SJSA1 (cell line): ENCODE data around the gene SPAG6. TPM values are rescaled to one million over a fixed set of nuclear protein-coding genes. Genes with fewer than 3 reads are reported as not detected.

Experiments
- DNase-seq, 2 experiments: peaks; one replicate each; pipeline ENCODE4 v3.0.0-alpha.2; 2015 to 2020; ENCODE audit warnings: low spot score in 2 of 2, low read depth in 1 of 2
- H3K27ac ChIP-seq: fragments of 250-450 bp; sonication (Bioruptor Pico); 2 replicates; pipeline ENCODE4 v1.5.1; 2020; ENCODE audit warnings: mild to moderate bottlenecking, moderate library complexity
- H3K27me3 ChIP-seq: fragments of 250-450 bp; sonication (Bioruptor Pico); replicated peaks from 2 replicates; pipeline ENCODE4 v1.5.1; 2020; ENCODE audit warnings: mild to moderate bottlenecking, moderate library complexity
- H3K36me3 ChIP-seq: fragments of 250-450 bp; sonication (Bioruptor Pico); 2 replicates; pipeline ENCODE4 v1.5.1; 2020; ENCODE audit warnings: mild to moderate bottlenecking
- H3K4me1 ChIP-seq: fragments of 250-450 bp; sonication (Bioruptor Pico); replicated peaks from 2 replicates; pipeline ENCODE4 v1.6.1; 2021; ENCODE audit warnings: mild to moderate bottlenecking
- H3K4me3 ChIP-seq: fragments of 250-450 bp; sonication (Bioruptor Pico); 2 replicates; pipeline ENCODE4 v1.5.1; 2020; ENCODE audit warnings: mild to moderate bottlenecking
- H3K9me3 ChIP-seq: fragments of 250-450 bp; sonication (Bioruptor Pico); replicated peaks from 2 replicates; pipeline ENCODE4 v1.5.1; 2020; ENCODE audit warnings: mild to moderate bottlenecking
- total RNA-seq: library from RNA; depleted of rRNA; stranded (reverse); fragments of >200 nt; shearing (Covaris generic); gene quantifications from 2 replicates; pipeline ENCODE4 v1.2.3, GENCODE V29; 2014; rRNA removed

Gene SPAG6
- total RNA-seq, 1 experiment from 2014 or later = not detected

- Histone ChIP-seq H3K4me3 (no peak overlapping the region), H3K27me3 (no peaks in the 10 kb centered on the region), H3K27ac (no peak overlapping the region), H3K4me1 (no peaks in the 10 kb centered on the region), H3K36me3 (no peaks in the 10 kb centered on the region), H3K9me3 (no peaks in the 10 kb centered on the region)
- DNase-seq = no peak
Measured at GRCh38 chr10:22460531-22461403, 115.5 kb downstream of the SPAG6 start.

- no peaks in the 10 kb centered on the region for H3K27me3 ChIP-seq
- H3K4me3 ChIP-seq = no peak overlapping the region
- H3K27ac ChIP-seq = no peak overlapping the region
Measured at GRCh38 chr10:22461891-22462290, 116.6 kb downstream of the SPAG6 start.

GRCh38 chr10:22463255-22463654, 118.0 kb downstream of the SPAG6 start:
- H3K27ac ChIP-seq = no peak overlapping the region
- H3K36me3 ChIP-seq = no peaks in the 10 kb centered on the region
- H3K27me3 ChIP-seq = no peaks in the 10 kb centered on the region
- no peak overlapping the region for H3K4me3 ChIP-seq
- H3K9me3 ChIP-seq = no peaks in the 10 kb centered on the region
- DNase-seq = no peak
- H3K4me1 ChIP-seq = no peaks in the 10 kb centered on the region; the same call in 1 of the 2 replicates

More at GRCh38 chr10:22461891-22462290, 116.6 kb downstream of the SPAG6 start:
- H3K4me1 ChIP-seq = no peaks in the 10 kb centered on the region; the same call in 1 of the 2 replicates
- DNase-seq = no peak
- H3K36me3 ChIP-seq = no peaks in the 10 kb centered on the region
- no peaks in the 10 kb centered on the region for H3K9me3 ChIP-seq

GRCh38 chr10:22464966-22465629, 119.8 kb downstream of the SPAG6 start:
- H3K4me1 ChIP-seq = no peaks in the 10 kb centered on the region; the same call in 1 of the 2 replicates
- no peaks in the 10 kb centered on the region for H3K9me3 ChIP-seq
- H3K27ac ChIP-seq = no peak overlapping the region
- no peaks in the 10 kb centered on the region for H3K27me3 ChIP-seq
- no peaks in the 10 kb centered on the region for H3K36me3 ChIP-seq
- H3K4me3 ChIP-seq = no peak overlapping the region
- DNase-seq = no peak

GRCh38 chr10:22466763-22467334, 121.6 kb downstream of the SPAG6 start:
- peak in 1 of 2 experiments; percentile 38 for DNase-seq
- no peak overlapping the region for H3K27ac ChIP-seq
- no peak overlapping the region for H3K4me3 ChIP-seq
- no peaks in the 10 kb centered on the region for H3K36me3 ChIP-seq
- H3K27me3 ChIP-seq = no peaks in the 10 kb centered on the region
- no peaks in the 10 kb centered on the region; the same call in 1 of the 2 replicates for H3K4me1 ChIP-seq
- H3K9me3 ChIP-seq = no peaks in the 10 kb centered on the region

Other genes with a start within 250 kb of the SPAG6 start
- gene EBLN1, start 127.5 kb upstream of the SPAG6 start, total RNA-seq = not detected in 2 replicates
- gene COMMD3, start 29.1 kb upstream of the SPAG6 start, total RNA-seq = 37.5 and 119 TPM in 2 replicates
- 73.9 and 83.3 TPM in 2 replicates for gene BMI1, start 24.4 kb upstream of the SPAG6 start, total RNA-seq